Measurements from ENCODE around the gene OR13G1.

OR13G1 gene

DNA sequence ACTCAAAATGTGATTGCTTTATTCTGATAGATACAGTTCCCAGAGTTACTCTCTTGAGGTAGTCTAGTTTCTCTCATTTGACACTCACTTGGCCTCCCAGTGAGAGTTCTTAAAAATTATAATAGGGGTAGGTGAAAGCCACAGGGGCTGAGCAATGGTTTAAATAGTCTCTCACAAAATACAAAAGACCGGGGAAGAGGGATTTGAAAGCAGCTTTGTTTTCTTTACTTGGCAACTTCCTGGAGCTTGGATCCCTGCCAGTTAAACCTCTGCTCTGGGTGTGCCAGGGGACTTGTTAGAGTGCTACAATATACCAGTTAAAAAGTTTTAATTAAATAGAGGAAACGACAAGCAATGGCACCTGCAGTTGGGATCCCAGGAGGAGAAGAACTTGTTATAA lies 31.7 kb downstream of the OR13G1 start:
- TF ChIP-seq, protein P1, sequence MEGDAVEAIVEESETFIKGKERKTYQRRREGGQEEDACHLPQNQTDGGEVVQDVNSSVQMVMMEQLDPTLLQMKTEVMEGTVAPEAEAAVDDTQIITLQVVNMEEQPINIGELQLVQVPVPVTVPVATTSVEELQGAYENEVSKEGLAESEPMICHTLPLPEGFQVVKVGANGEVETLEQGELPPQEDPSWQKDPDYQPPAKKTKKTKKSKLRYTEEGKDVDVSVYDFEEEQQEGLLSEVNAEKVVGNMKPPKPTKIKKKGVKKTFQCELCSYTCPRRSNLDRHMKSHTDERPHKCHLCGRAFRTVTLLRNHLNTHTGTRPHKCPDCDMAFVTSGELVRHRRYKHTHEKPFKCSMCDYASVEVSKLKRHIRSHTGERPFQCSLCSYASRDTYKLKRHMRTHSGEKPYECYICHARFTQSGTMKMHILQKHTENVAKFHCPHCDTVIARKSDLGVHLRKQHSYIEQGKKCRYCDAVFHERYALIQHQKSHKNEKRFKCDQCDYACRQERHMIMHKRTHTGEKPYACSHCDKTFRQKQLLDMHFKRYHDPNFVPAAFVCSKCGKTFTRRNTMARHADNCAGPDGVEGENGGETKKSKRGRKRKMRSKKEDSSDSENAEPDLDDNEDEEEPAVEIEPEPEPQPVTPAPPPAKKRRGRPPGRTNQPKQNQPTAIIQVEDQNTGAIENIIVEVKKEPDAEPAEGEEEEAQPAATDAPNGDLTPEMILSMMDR (IDR thresholded peaks at IDR 0.05; ENCODE audit: insufficient read depth, low read length, poor library complexity, severe bottlenecking), result no peak
- Histone ChIP-seq H3K4me3 (replicated peaks; ENCODE audit: low read depth, low read length) (no peak overlapping the region), H3K36me3 (ENCODE audit: control insufficient read depth, insufficient read depth, low read length) (no peaks in the 10 kb centered on the region), H3K27me3 (replicated peaks; ENCODE audit: control insufficient read depth, insufficient read depth, low read length) (no peaks in the 10 kb centered on the region)
- no peak for DNase-seq (ENCODE audit: extremely low read depth, insufficient read length)

DNA sequence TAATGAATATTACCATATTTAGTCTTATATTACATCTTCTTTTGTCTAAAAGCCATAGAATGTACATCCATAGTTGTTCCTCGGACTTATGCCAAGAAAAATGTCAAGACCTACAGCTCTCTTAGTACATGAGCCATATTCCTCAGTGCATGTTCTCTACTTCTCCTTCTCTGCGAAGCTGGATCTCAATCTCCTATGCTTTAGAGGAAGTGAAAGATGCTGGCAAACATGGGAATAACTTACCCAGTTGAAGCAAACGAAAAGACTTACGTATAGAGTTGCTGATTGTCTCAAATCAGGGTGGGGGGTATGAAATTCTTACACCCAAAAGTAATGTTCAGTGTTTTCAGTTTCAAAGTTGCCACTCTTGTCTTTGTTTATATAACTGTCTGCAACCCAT lies 32.7 kb downstream of the OR13G1 start:
- H3K4me3 ChIP-seq (replicated peaks; ENCODE audit: low read depth, low read length), result no peak overlapping the region
- DNase-seq (ENCODE audit: extremely low read depth, insufficient read length), result no peak
- H3K36me3 ChIP-seq (ENCODE audit: control insufficient read depth, insufficient read depth, low read length), result no peaks in the 10 kb centered on the region
- TF ChIP-seq, protein P1 (IDR thresholded peaks at IDR 0.05; ENCODE audit: insufficient read depth, low read length, poor library complexity, severe bottlenecking), result no peak
- H3K27me3 ChIP-seq (replicated peaks; ENCODE audit: control insufficient read depth, insufficient read depth, low read length), result no peaks in the 10 kb centered on the region

DNA sequence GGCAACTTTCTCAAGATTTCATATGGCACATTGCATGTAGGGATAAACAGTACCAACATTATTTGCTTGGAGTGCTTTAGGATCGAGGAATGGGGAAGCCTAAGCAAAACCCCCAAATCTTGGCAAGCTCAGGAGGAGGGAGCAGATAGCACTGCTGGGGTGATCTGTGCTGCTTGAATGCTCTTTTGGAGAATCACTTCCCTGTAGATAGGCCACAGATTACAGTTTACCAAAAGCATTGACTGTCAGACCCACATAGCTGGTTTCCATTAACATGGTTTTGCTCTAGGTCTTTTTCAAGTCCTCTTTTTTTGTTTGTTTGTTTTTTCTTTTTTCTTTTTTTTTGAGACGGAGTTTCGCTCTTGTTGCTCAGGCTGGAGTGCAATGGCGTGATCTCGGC lies 36.8 kb downstream of the OR13G1 start:
- Histone ChIP-seq H3K27me3 (replicated peaks; ENCODE audit: control insufficient read depth, insufficient read depth, low read length) (no peaks in the 10 kb centered on the region), H3K4me3 (replicated peaks; ENCODE audit: low read depth, low read length) (no peak overlapping the region), H3K36me3 (ENCODE audit: control insufficient read depth, insufficient read depth, low read length) (no peaks in the 10 kb centered on the region)
- TF ChIP-seq, protein P1 (IDR thresholded peaks at IDR 0.05; ENCODE audit: insufficient read depth, low read length, poor library complexity, severe bottlenecking), result no peak
- no peak for DNase-seq (ENCODE audit: extremely low read depth, insufficient read length)

DNA sequence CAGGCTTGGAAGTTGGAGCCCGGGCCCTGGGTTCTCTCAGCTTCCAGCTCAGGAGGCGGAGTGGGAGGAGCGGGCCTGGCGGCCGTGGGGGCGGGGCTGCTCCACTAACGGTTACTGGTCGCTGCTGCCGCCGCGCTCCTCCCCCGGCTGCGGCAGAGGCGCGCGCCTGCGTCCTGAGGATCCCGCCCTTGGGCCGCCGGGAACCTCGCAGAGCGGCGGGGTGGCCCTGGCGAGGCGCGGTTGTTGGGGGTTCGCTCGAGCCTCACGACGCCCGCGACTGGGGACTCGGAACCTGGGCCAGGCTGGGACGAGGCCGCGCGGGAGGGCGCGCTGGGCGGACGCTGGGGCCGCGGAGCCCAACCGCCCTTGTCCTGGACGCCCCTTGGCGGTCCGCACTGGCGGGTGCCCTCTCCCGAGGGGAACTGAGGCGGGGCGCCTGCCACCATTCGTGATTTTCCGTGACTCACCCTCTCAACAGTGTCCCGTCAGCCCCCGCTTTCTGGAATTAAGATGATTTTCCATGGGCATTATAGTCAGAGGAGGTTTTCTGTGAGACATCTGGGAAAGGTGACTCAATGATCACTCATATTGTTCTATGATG lies 40.1 kb downstream of the OR13G1 start:
- H3K27me3 ChIP-seq (replicated peaks; ENCODE audit: control insufficient read depth, insufficient read depth, low read length), result no peaks in the 10 kb centered on the region
- H3K36me3 ChIP-seq (ENCODE audit: control insufficient read depth, insufficient read depth, low read length), result no peaks in the 10 kb centered on the region
- DNase-seq (ENCODE audit: extremely low read depth, insufficient read length), result peak; percentile 41
- TF ChIP-seq, protein P1 (IDR thresholded peaks at IDR 0.05; ENCODE audit: insufficient read depth, low read length, poor library complexity, severe bottlenecking), result no peak
- H3K4me3 ChIP-seq (replicated peaks; ENCODE audit: low read depth, low read length), result no peak overlapping the region

DNA sequence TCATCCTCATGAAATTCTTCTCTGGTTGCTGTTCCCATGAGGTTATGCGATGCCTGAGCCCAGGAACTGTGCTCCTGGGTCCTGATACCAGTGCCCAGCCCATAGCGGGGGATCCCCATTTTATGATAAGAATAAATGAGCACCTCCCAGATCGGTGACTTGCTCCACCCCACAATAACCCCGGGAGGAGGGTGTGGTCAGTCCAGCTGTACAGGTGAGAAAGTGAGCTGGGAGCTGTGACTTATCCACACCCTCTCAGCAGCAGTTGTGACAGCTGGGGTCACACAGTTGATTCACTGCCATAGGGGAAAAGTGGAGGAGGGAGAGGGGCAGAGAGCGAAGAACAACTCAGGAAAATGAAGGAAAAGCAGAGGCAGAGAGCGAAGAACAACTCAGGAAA lies 40.8 kb downstream of the OR13G1 start:
- no peak for DNase-seq (ENCODE audit: extremely low read depth, insufficient read length)
- TF ChIP-seq, protein P1 (IDR thresholded peaks at IDR 0.05; ENCODE audit: insufficient read depth, low read length, poor library complexity, severe bottlenecking), result no peak
- Histone ChIP-seq H3K4me3 (replicated peaks; ENCODE audit: low read depth, low read length) (no peak overlapping the region), H3K36me3 (ENCODE audit: control insufficient read depth, insufficient read depth, low read length) (no peaks in the 10 kb centered on the region), H3K27me3 (replicated peaks; ENCODE audit: control insufficient read depth, insufficient read depth, low read length) (no peaks in the 10 kb centered on the region)

DNA sequence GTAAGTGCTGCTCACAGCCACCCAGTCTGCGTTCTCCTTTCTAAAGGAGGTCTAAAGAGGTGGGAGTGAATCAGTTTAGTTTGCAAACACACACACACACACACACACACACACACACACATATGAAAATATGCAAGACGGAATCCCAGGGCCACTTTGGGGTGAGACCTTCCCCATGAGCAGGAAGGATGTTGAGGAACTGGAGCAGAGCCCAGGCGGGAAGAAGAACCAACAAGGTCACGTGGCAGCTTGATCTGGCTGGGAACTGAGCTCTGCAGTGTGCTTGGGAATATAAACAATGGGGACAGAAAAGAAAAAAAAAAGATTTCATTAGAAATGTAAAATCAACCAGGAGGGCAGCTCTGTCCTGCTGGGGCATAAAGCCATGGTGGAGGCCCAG lies 41.5 kb downstream of the OR13G1 start:
- TF ChIP-seq, protein P1 (IDR thresholded peaks at IDR 0.05; ENCODE audit: insufficient read depth, low read length, poor library complexity, severe bottlenecking), result no peak
- no peaks in the 10 kb centered on the region for H3K27me3 ChIP-seq (replicated peaks; ENCODE audit: control insufficient read depth, insufficient read depth, low read length)
- no peaks in the 10 kb centered on the region for H3K36me3 ChIP-seq (ENCODE audit: control insufficient read depth, insufficient read depth, low read length)
- DNase-seq (ENCODE audit: extremely low read depth, insufficient read length), result no peak
- no peak overlapping the region for H3K4me3 ChIP-seq (replicated peaks; ENCODE audit: low read depth, low read length)

All from GM06990 (cell line).